Fibroblast of skin of scalp (primary cell): Measurements from ENCODE around the gene UNC79.
A peak's percentile ranks its signal among the peaks of the same experiment; 100 is the strongest.
"Not testable (repeated sequence)": the region's sequence is repeated elsewhere in the genome, so short reads cannot be mapped to it uniquely, and the experiment has no call there.

Experiments used
- DNase-seq: peaks from one replicate; pipeline ENCODE4 v3.0.0-alpha.2; 2013

The UNC79 gene

GRCh38 chr14:93493622-93494021 lies 62.9 kb downstream of the UNC79 start:
- not testable (repeated sequence) for DNase-seq

GRCh38 chr14:93496856-93497741 lies 66.4 kb downstream of the UNC79 start:
- no peak for DNase-seq

GRCh38 chr14:93510056-93510455 lies 79.3 kb downstream of the UNC79 start:
- no peak for DNase-seq

GRCh38 chr14:93511001-93511400 lies 80.3 kb downstream of the UNC79 start:
- DNase-seq: no peak

- no peak for DNase-seq
Observed at GRCh38 chr14:93520053-93520607, 89.4 kb downstream of the UNC79 start.

- DNase-seq: no peak
Observed at GRCh38 chr14:93522221-93522620, 91.5 kb downstream of the UNC79 start.

GRCh38 chr14:93525216-93525615 lies 94.5 kb downstream of the UNC79 start:
- DNase-seq: not testable (repeated sequence)

GRCh38 chr14:93525696-93526451 lies 95.1 kb downstream of the UNC79 start:
- DNase-seq: peak; percentile 12

- DNase-seq: no peak
Observed at GRCh38 chr14:93527203-93527607, 96.5 kb downstream of the UNC79 start.

- no peak for DNase-seq
Observed at GRCh38 chr14:93528884-93529558, 98.3 kb downstream of the UNC79 start.

- DNase-seq: no peak
Observed at GRCh38 chr14:93531644-93532043, 100.9 kb downstream of the UNC79 start.

GRCh38 chr14:93532541-93532940 lies 101.8 kb downstream of the UNC79 start:
- DNase-seq: no peak

GRCh38 chr14:93533437-93533836 lies 102.7 kb downstream of the UNC79 start:
- no peak for DNase-seq

GRCh38 chr14:93533842-93534241 lies 103.1 kb downstream of the UNC79 start:
- DNase-seq: no peak

- no peak for DNase-seq
Observed at GRCh38 chr14:93535537-93535936, 104.8 kb downstream of the UNC79 start.

GRCh38 chr14:93536945-93537344 lies 106.2 kb downstream of the UNC79 start:
- no peak for DNase-seq

GRCh38 chr14:93537951-93538350 lies 107.2 kb downstream of the UNC79 start:
- no peak for DNase-seq

- no peak for DNase-seq
Observed at GRCh38 chr14:93538413-93538812, 107.7 kb downstream of the UNC79 start.

- DNase-seq: no peak
Observed at GRCh38 chr14:93540235-93540634, 109.5 kb downstream of the UNC79 start.

GRCh38 chr14:93543766-93544165 lies 113.0 kb downstream of the UNC79 start:
- DNase-seq: peak; percentile 35

- DNase-seq: no peak
Observed at GRCh38 chr14:93544212-93544611, 113.5 kb downstream of the UNC79 start.

- no peak for DNase-seq
Observed at GRCh38 chr14:93546642-93547041, 115.9 kb downstream of the UNC79 start.
